Testis (tissue), 3 donors: ENCODE measurements around the gene LIF. TPM values are rescaled to one million over a fixed set of nuclear protein-coding genes. Genes with fewer than 3 reads are reported as not detected.

Source experiments
- DNase-seq: peaks from one replicate; pipeline ENCODE4 v3.0.0-alpha.2; 2019
- H3K27ac ChIP-seq, 2 donors: fragments of 200-600 bp; sonication (generic); one replicate each; pipeline ENCODE4 v1.5.1; 2019
- H3K27me3 ChIP-seq: fragments of 200-600 bp; sonication (generic); one replicate; pipeline ENCODE4 v1.5.1; 2019
- H3K36me3 ChIP-seq: fragments of 200-600 bp; sonication (generic); one replicate; pipeline ENCODE4 v1.5.1; 2017; ENCODE audit warnings: low read depth; ENCODE audit errors: missing control alignments
- H3K4me1 ChIP-seq: fragments of 200-600 bp; sonication (generic); one replicate; pipeline ENCODE4 v1.5.1; 2019
- H3K4me3 ChIP-seq, 2 donors: fragments of 200-600 bp; sonication (generic); one replicate each; pipeline ENCODE4 v1.5.1; 2017 to 2019
- H3K9me3 ChIP-seq: fragments of 200-600 bp; sonication (generic); one replicate; pipeline ENCODE4 v1.5.1; 2017
- CTCF ChIP-seq, 3 experiments: fragments of 450-650 bp in 2 of 3; fragments of 200-600 bp in 1 of 3; sonication (generic) in 1 of 3; IDR thresholded peaks; one replicate each; pipeline ENCODE4 v1.5.1; 2016 to 2019; ENCODE audit warnings: antibody characterized with exemption in 3 of 3, mild to moderate bottlenecking in 2 of 3, moderate library complexity in 1 of 3
- POLR2A ChIP-seq: fragments of 450-650 bp; IDR thresholded peaks from one replicate; pipeline ENCODE4 v1.6.1; 2017; ENCODE audit warnings: antibody characterized with exemption, mild to moderate bottlenecking, moderate library complexity
- WGBS, 2 donors: methylation state at CpG; one replicate each; pipeline ENCODE4 v1.1.5; 2018; 5-methylcytosine and 5-hydroxymethylcytosine counted together
- intact Hi-C: fragments of 100-400 bp; cut with DNase I; formaldehyde crosslinking; loops from one replicate; pipeline ENCODE4 v1.15.1; 2023; ENCODE audit warnings: low total_unique reads
- polyA plus RNA-seq: library from polyadenylated mRNA; stranded (reverse); fragments of 350-450 nt; fragmentation: Illumina TruSeq; extraction: RNeasy Lipid Tissue Mini Kit (QIAGEN cat#74804); gene quantifications from one replicate; pipeline ENCODE4 v1.2.3, GENCODE V29; 2014; ENCODE audit warnings: low read depth, low replicate concordance; ENCODE audit not compliant: insufficient read depth
- total RNA-seq, 2 donors: library from RNA; depleted of rRNA; stranded (reverse); fragments of >200 nt; gene quantifications; one replicate each; pipeline ENCODE4 v1.2.3, GENCODE V29; 2016

Gene LIF
- total and polyA plus RNA-seq, 3 donors from 2014 or later = 0.08 to 1.4 (median 1.4) TPM

DNA sequence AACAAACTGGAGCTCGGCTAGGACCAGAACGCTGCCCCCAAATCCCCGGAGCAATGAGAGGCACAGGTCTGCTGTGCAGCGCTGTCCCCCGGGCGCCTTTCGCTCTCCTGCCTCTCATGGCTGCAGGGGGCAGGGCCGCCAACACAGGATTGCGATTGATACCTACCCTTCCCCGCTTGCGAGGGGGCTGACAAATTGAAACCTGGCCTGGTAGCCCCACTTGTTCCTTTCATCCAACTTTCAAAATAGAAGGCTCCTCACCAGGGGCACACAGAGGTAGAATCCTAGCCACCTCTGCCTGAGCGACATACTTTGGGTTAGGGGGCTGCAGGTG, 43.4 kb upstream of the LIF start:
- TF ChIP-seq POLR2A = no peak
- TF ChIP-seq CTCF (IDR thresholded peaks at IDR 0.05) = no peak
- intact Hi-C loops = no loop called here
- peak overlapping the region; percentile 90 to 92 for H3K4me3 ChIP-seq
- no peaks in the 10 kb centered on the region for H3K9me3 ChIP-seq
- H3K27me3 ChIP-seq = no peaks in the 10 kb centered on the region
- no peaks in the 10 kb centered on the region for H3K36me3 ChIP-seq
- DNase-seq = no peak
- peak overlapping the region; percentile 82 to 85 for H3K27ac ChIP-seq
- H3K4me1 ChIP-seq = peaks cover 35% of the 10 kb centered on the region
- WGBS, 2 donors = 3 to 15% methylated on average over 5 to 12 of the region's 12 CpGs

DNA sequence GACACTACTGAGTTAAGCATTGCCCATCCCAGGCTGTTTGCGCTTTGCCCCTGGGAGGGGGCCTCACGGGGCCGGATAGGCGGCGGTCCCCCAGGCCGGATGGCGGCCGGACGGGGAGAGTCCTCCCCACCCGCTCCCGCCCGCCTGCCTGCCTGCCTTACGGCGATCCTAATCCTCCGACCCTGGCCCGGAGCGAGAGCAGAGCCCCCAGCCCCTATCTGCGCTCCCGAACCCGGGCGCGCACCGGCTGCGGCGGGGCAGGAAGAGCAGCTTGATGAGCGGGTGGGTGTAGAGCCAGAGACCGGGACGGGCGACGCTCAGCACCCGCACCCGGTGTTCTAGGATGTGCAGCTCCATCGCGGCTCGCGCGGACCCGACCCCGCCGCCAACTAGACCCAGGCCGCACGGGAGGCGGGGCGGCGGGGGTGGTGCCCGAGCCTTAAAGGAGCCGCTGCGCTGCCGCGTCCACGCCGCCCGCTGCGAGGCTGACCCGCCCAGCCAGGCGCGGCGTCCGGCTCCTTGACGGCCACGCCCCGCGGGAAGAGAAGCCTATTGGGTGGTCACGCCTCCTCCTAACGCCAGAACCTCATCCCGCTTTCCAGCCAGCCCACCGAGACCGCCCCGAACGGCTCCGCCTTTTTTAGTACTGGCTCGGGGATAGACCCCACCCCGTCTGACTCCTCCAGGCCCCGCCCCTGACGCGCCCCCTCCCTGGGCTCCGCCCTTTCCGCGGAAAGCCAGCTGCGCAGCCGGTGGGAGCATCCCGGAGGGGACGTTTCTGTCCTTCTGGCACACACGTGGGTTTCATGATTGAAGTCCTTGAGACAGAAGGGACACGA, 42.8 kb upstream of the LIF start, which contains the start of gene CASTOR1:
Gene CASTOR1, minus strand, starts transcription at position 365 of the 839 bp plus-strand sequence. Its CDS starts 8 bp downstream, at position 357.
- Histone ChIP-seq H3K4me1 (peaks cover 35% of the 10 kb centered on the region), H3K27me3 (no peaks in the 10 kb centered on the region), H3K4me3 (peak within 1 kb of the TSS; percentile 90 to 92), H3K9me3 (no peaks in the 10 kb centered on the region), H3K27ac (peak within 1 kb of the TSS; percentile 85), H3K36me3 (no peaks in the 10 kb centered on the region)
- intact Hi-C loops = no loop called here
- peak; percentile 99 for DNase-seq
- TF ChIP-seq POLR2A = peak; percentile 57
- TF ChIP-seq CTCF (IDR thresholded peaks at IDR 0.05) = no peak
- 0 to 1% methylated on average over 27 to 39 of the region's 85 CpGs for WGBS, 2 donors

DNA sequence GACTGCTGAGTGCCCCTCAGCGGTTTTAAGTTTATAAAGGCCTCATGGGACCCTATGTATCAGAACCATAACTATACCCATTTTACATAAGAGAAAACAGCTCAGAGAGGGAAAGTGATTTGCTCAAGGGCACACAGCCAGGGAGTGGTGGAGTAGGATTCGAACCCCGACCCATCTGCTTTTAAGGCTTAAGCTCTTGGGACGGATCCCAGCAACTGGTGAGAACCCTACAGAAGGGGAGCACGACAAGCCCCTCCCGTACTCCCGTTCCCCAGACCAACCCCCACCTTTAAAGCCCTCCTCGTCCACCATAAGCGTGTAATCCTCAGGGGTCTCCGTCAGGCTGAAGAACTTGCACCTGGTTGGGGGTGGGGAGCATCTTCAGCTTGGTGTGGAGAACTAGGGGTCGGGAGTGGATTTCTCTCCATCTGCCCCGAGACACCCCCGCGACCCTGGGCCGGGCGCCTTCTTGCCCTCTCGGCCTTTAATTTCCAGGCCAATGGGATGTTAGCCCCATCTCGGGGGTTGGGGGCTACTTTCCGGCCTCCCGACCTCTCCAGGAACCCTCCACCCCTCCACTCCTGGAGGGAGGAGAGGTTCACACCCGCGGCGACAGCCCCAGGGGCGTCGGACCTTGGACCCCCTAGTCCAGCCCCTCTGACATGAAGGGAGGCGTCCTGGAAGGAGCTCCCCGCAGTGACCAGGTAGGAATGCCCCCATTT, 42.0 kb upstream of the LIF start:
- Histone ChIP-seq H3K9me3 (no peaks in the 10 kb centered on the region), H3K27ac (peak overlapping the region; percentile 85), H3K36me3 (no peaks in the 10 kb centered on the region), H3K4me1 (peaks cover 35% of the 10 kb centered on the region), H3K27me3 (no peaks in the 10 kb centered on the region), H3K4me3 (peak overlapping the region; percentile 90 to 92)
- TF ChIP-seq POLR2A (no peak), CTCF (IDR thresholded peaks at IDR 0.05) (no peak)
- DNase-seq = no peak
- intact Hi-C loops = no loop called here
- 7 to 11% methylated on average over 9 to 27 of the region's 27 CpGs for WGBS, 2 donors

DNA sequence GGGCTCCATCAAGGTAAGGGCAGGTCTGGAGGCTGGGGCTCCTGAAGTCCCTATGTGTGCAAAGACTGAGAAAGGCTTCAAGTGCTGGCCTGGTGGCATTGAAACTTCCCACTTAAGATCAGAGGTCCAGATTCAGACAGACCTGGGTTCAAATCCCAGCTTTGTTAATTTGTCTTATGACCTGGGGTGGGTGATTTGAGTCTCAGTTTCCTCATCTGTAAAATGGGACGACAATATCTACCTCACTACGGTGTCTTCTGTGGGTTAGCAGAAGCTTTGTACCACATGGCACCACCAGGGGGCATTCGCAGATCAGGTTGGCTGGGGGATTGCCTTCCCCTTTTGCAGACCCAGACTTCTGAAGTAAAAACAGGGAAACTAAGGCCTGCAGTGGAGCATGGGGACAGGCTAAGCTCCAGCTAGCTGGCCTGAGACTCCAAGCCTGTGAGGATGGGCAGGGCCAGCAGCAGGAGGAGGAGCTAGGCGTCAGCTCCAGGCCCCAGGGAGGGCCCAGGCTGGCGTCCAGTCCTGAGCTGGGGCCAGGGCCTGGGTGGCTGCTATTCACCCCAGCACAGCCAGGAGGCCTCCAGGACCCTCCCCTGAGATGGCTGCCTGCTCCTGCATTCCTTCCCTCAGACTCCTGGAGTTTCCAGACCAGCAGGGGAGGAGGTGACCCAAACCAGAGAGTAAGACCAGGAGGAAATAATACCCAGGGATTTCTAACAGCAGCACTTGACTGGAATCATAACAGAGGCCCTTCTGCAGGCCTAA, 41.3 kb upstream of the LIF start:
- Histone ChIP-seq H3K27me3 (no peaks in the 10 kb centered on the region), H3K4me1 (peaks cover 35% of the 10 kb centered on the region), H3K4me3 (peak overlapping the region in 1 of 2 donors; percentile 90), H3K27ac (peak overlapping the region; percentile 85), H3K36me3 (no peaks in the 10 kb centered on the region), H3K9me3 (no peaks in the 10 kb centered on the region)
- intact Hi-C loops = loop anchor here (2.0 kb wide), 1 partner anchor 103 kb away; no protein-coding TSS in a partner anchor
- TF ChIP-seq POLR2A (no peak), CTCF (IDR thresholded peaks at IDR 0.05) (peak; percentile 66 to 89 (median 67))
- 20 to 35% methylated on average over 5 of the region's 5 CpGs for WGBS, 2 donors
- peak; percentile 91 for DNase-seq
